HG03135 (cell line): ENCODE measurements around the gene PTPRG.
"Not testable (repeated sequence)": the region's sequence is repeated elsewhere in the genome, so short reads cannot be mapped to it uniquely, and the experiment has no call there.

Source experiments
- ATAC-seq: cut with Tn5 transposase; IDR thresholded peaks from one replicate; pipeline ENCODE4 v1.9.1; 2021; ENCODE audit warnings: mild to moderate bottlenecking, moderate library complexity; ENCODE audit not compliant: unreplicated experiment

The PTPRG gene

DNA sequence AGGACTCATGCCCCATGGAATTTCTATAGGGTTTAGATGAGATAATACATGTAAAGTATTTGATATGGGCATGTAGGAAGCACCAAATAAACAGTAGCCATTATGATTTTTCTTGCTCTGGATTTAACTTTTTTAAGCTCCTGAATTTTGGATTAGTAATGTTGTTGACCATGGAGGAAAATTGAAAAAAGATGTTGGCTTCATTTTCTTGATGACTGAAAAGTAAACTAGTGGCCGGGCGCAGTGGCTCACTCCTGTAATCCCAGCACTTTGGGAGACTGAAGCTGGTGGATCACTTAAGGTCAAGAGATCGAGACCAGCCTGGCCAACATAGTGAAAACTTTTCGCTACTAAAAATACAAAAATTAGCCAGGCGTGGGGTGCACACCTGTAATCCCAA, 120.3 kb downstream of the PTPRG start:
- no peak for ATAC-seq

- no peak for ATAC-seq
Measured at GRCh38 chr3:61682671-61683548, 121.5 kb downstream of the PTPRG start.

DNA sequence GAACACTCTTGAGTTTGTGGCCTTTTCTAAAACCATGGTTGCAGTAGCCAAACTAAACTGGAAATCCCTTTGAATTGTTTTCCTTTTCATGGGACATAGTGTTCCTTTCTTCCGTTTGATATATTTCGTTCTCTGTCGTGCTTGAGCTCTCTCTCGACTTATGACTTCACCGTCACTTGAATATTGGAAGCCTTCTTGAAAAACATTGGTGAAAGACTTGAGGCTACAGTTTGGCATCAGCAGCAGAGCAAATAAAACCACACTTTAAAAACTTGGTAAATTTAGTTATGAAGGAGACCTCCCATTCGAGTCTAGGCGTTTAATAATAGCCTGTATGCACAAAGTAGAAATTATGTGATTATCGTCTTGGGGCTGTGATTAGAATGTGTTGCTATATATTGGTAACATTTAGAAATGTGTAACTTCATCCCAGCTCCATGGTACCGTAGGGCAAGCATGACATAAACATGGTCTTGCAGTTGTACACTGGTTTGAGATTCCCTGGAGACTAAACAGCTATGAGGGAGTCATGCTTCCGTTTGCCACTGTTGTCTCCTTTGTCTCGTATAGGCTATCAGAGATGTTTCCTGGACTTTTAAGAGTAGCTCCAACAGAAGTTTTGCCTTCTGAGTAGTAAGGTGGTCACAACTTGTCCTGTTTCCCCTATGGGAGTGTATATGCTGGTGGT, 122.3 kb downstream of the PTPRG start:
- ATAC-seq, result no peak

DNA sequence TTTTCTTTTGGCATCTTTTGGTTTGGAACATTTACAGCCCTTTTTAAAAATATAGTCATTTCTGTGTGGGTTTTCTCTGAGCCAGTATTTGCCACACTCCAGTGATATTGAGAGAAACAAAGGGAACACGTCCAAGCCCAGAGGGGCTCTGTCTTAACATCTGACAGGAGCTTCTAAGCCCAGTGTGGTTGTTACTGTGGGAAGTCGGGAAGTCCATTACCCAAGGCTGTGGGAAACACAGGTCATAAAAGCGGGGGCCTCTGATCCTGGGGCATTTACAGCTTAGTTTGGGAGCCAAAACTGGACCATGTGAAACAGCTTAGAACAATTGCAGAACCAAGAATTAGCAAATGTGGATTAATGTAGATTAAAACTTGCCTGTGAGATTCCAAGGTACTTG, 123.0 kb downstream of the PTPRG start:
- no peak for ATAC-seq

GRCh38 chr3:61685755-61686154, 124.4 kb downstream of the PTPRG start:
- no peak for ATAC-seq

GRCh38 chr3:61686228-61686648, 124.9 kb downstream of the PTPRG start:
- no peak for ATAC-seq

DNA sequence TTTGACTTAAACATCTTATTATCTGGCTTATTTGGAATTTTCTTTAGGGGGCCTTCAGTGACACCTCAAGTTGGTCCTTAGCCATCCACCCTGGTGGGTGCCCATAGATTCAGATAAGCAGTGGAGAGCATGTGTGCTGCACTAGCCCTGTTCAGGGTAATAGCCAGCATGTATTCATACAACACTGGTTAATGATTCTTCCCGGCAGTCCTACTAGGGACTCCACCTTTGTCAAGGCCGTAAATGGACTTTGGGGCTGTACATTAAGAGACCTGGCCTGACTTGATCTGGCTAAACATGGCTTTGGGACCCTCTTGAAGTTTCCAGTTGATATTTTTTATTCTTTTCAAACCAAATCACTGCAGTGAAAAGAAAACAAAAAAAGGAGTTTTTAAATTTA, 125.8 kb downstream of the PTPRG start:
- no peak for ATAC-seq

DNA sequence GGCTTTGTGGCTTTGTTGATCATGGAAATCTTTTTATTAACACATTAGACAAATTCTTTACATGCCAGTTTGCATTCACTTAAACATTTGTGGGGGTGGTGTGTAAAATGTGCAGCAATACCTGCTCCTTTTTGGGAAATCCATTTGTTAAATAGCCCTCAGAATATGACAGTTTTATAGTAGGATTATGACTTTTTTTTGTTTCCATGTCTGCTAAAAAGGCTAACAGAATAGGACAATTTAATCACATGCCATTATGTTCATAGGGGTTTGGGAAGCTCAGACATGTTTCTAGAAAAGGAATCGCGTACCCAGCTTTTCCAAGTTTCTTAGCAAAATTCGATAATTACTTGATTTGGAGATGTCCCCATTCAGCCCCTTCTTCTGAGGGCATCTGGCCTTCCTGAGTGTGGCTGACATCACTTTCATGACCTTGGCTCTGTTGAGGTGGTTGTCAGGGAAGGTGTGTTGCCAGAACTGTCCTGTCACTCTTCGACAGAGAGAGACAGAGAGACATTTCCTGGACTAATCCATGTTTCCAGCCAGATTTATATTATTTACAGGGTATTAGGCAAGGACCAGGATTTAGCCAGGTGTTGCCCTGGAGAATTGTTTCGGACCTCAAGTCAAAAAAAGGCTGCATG, 126.4 kb downstream of the PTPRG start:
- no peak for ATAC-seq

DNA sequence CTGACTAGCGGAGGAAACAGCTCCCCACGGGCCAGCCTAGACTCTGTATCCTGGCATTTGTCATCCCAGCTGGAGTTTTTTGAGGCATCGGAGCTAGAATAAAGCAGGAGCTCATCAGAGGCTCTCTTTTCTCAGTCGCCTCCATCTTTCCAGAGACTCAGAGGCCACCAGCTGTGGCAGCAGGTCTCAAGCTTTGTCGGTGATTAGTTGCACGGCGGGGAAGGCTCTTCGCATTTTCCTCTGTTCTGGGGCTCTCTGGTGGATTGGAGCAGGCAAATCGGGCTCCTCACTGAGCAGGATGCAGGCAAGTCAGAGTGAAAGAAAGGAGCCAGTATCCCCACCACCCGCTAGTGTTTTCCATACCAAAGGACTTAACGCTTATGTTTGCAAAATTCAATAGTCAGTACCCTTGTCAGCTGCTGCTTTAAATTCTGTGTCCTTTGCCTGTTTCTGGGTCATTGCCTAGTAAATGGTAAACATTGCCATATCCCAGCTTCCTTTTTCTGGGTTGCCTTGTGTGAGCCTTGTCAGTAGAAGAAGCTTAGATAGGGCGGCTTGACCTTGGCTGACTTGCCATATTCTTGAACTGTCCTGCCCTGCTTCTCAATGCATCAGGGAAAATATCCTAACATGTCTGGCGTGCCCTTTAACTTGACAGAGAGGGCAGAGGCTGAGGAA, 127.1 kb downstream of the PTPRG start:
- ATAC-seq, result no peak

GRCh38 chr3:61690016-61690415, 128.6 kb downstream of the PTPRG start:
- ATAC-seq, result no peak

DNA sequence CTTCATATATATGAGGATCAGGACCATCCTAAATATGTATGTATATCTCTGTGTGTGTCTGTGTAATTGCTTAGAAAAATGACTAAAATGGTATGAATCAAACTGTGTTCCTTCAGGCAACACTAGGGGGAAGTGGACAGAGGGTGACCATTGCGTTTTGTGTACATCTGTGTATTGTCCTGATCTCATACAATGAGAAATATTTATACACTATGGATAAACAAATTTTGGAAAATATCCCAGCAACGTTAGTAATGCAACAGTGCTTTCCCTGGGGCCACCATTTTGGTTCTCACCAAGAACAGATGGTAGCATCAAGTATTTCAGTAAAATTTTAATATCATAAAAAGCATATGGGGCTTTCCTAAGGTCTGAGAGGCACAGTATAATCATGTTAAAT, 130.1 kb downstream of the PTPRG start:
- no peak for ATAC-seq

DNA sequence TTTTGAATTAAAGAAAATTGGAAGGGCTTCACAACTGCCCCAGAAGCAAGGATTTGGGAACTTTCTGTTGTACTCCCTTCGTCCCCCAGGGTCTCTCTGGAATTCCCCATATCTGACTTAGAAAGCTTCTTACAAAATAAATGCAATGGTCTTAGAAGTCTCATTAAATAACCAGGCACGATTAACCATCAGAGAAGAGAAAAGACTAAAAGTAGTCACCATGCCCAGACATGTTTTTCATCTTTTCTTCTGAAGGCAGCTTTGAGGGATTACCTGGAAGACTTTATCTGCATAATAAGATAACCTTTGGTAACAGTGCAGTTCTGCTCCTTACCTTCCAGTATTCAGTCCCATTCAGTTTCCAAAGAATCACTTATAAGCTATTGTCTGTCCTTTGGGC, 135.9 kb downstream of the PTPRG start:
- ATAC-seq, result no peak

GRCh38 chr3:61698278-61699072, 137.1 kb downstream of the PTPRG start:
- ATAC-seq, result not testable (repeated sequence)

- ATAC-seq, result no peak
Measured at GRCh38 chr3:61699622-61700021, 138.3 kb downstream of the PTPRG start.

DNA sequence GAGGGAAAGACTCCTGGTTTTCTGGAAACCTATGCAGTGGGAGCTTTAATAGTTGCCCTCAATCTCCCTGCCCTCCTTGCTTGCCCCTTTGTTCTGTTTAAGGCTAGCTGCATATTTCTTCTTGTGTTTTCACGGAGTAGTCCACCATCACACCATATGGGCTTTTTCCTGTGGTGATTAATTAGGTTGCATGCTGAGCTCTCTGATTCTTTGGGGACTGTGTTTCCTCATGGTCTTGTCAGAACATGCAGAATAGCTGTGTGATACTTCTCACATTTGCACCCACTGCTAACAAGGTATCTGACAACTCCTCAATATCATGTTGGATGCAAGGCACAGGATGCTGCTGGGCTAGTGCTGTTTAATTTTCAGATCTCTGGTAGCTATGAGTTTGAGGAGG, 139.6 kb downstream of the PTPRG start:
- ATAC-seq, result no peak

DNA sequence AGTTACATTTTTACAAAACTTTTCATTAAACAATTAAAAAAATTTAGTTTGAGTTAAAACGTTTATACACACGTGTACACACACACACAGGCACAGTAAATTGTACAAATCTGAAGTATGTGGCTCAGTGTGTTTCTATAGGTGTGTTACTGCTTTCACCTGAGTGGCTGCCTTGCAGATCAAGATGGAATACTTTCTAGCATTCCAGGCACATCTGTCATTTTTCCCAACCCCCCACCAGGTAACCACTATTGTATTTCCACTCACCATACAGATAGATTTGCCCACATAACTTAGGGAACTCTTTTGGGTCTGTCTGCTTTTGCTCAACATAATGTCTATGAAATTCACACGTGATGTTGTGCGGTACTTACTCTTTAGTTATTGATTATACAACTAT, 141.1 kb downstream of the PTPRG start:
- no peak for ATAC-seq

DNA sequence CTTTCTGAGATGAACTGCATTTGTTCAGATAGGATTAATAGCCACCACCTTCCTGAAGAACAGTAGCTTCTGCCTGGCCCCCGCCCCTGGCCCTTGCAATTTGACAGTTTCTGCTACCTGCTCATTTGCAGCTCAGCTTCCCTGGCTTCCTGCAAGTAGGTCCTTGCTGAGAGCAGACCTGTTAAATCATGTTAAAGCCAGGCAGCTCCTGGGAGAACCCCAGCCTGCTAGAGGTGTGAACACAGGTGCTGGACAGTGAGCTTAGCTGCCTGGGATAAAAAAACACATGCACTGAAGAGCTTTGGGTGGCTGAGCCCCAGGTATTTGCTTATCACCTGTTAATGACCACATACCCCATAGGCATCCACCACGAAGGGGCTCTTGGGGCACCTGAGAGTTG, 143.4 kb downstream of the PTPRG start:
- no peak for ATAC-seq

DNA sequence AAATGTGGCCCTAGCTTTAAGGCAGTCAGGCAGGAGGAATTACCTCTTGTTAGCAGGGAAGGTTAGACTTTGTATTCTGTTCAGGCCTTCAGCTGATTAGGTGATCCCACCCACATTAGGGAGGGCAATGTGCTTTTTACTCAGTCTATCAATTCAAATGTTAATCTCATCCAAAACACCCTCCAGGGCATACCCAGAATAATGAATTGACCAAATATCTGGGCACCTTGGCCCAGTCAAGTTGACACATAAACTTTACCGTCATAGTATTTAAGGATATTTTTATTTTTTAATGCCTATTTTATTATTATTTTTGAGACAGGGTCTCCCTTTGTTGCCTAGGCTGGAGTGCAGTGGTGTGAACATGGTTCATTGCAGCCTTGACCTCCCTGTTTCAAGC, 146.1 kb downstream of the PTPRG start:
- no peak for ATAC-seq

- ATAC-seq, result not testable (repeated sequence)
Measured at GRCh38 chr3:61710920-61711319, 149.5 kb downstream of the PTPRG start.

DNA sequence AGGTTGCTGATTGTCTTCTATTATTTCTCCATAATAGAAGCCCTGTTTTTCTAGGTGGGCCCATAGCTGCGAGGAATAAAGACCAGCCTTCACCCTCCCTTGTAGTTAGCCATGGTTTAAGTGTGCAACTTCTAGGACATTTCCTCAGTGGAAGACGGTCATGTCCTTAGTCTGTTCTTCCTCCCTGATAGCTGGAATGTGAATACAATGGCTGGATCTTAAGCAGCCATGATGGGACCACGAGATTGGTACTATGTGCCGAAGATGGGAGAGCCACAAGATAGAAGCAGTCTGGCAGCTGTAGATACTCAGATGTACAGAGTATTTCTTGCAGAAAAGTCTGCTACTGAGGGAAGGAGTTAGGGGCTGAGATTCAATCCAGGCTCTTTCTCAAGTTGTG, 152.9 kb downstream of the PTPRG start:
- no peak for ATAC-seq
